ENCODE data around the gene KATNB1. TPM values are rescaled to one million over a fixed set of nuclear protein-coding genes. Genes with fewer than 3 reads are reported as not detected.

Gene KATNB1
- polyA plus RNA-seq: 16.2 TPM
- long read RNA-seq, donor 1: 0 reads
- long read RNA-seq, donor 2, partial matches to known transcripts: 0 of 2 reads
- long read RNA-seq, donor 2, other reads (novel, unspliced or antisense): 0 of 2 reads
- long read RNA-seq, donor 3: 0 reads
- long read RNA-seq, donor 4: 0 reads
- long read RNA-seq, donor 5, partial matches to known transcripts: 0 of 2 reads
- long read RNA-seq, donor 5, other reads (novel, unspliced or antisense): 0 of 2 reads
- long read RNA-seq, donor 6: 0 reads
- long read RNA-seq, donor 7: 0 reads
- long read RNA-seq, donor 8: 0 reads
- long read RNA-seq, donor 9: 0 reads
- long read RNA-seq, donor 10, partial matches to known transcripts: 0 of 1 reads
- long read RNA-seq, donor 10, other reads (novel, unspliced or antisense): 0 of 1 reads
- long read RNA-seq, donor 11, partial matches to known transcripts: 0 of 1 reads
- long read RNA-seq, donor 11, other reads (novel, unspliced or antisense): 0 of 1 reads

- 5% methylated on average over 6 of the region's 35 CpGs for WGBS (ENCODE audit: insufficient coverage, low lambda C conversion rate)
Measured at GRCh38 chr16:57735755-57736418, at the start of gene KATNB1. Gene KATNB1, plus strand, starts transcription at chr16:57735770. Its CDS starts 1,474 bp downstream, at chr16:57737244.

GRCh38 chr16:57686577-57686976, 49.0 kb upstream of the KATNB1 start:
- H3K9me3 ChIP-seq (ENCODE audit: control insufficient read depth, low read depth, low read length): no peaks in the 10 kb centered on the region
- no peak for DNase-seq
- H3K27ac ChIP-seq (ENCODE audit: low read length): no peak overlapping the region
- H3K36me3 ChIP-seq (ENCODE audit: control insufficient read depth, insufficient read depth, low read length): no peaks in the 10 kb centered on the region
- H3K27me3 ChIP-seq (ENCODE audit: control insufficient read depth, insufficient read depth, low read length): no peaks in the 10 kb centered on the region
- H3K4me3 ChIP-seq (ENCODE audit: low read length): no peak overlapping the region
- H3K4me1 ChIP-seq (ENCODE audit: control insufficient read depth, insufficient read depth, low read length): peaks cover 6% of the 10 kb centered on the region
- WGBS (ENCODE audit: insufficient coverage, low lambda C conversion rate): no CpG with 5 or more reads among the region's 4 CpGs

More at GRCh38 chr16:57735755-57736418, at the start of gene KATNB1:
- H3K36me3 ChIP-seq (ENCODE audit: control insufficient read depth, insufficient read depth, low read length): peaks cover 4% of the 10 kb centered on the region
- no peaks in the 10 kb centered on the region for H3K9me3 ChIP-seq (ENCODE audit: control insufficient read depth, low read depth, low read length)
- DNase-seq: no peak
- H3K27ac ChIP-seq (ENCODE audit: low read length): peak within 1 kb of the TSS; percentile 78
- H3K27me3 ChIP-seq (ENCODE audit: control insufficient read depth, insufficient read depth, low read length): no peaks in the 10 kb centered on the region
- peak within 1 kb of the TSS; percentile 76 for H3K4me3 ChIP-seq (ENCODE audit: low read length)
- peaks cover 13% of the 10 kb centered on the region for H3K4me1 ChIP-seq (ENCODE audit: control insufficient read depth, insufficient read depth, low read length)

GRCh38 chr16:57687363-57687929, 48.1 kb upstream of the KATNB1 start:
- no peaks in the 10 kb centered on the region for H3K36me3 ChIP-seq (ENCODE audit: control insufficient read depth, insufficient read depth, low read length)
- H3K27ac ChIP-seq (ENCODE audit: low read length): no peak overlapping the region
- no peaks in the 10 kb centered on the region for H3K9me3 ChIP-seq (ENCODE audit: control insufficient read depth, low read depth, low read length)
- H3K27me3 ChIP-seq (ENCODE audit: control insufficient read depth, insufficient read depth, low read length): no peaks in the 10 kb centered on the region
- 17% methylated on average over 1 of the region's 3 CpGs for WGBS (ENCODE audit: insufficient coverage, low lambda C conversion rate)
- H3K4me1 ChIP-seq (ENCODE audit: control insufficient read depth, insufficient read depth, low read length): peaks cover 6% of the 10 kb centered on the region
- no peak overlapping the region for H3K4me3 ChIP-seq (ENCODE audit: low read length)
- peak in 1 of 2 donors; percentile 55 for DNase-seq

GRCh38 chr16:57688487-57688986, 47.0 kb upstream of the KATNB1 start:
- WGBS (ENCODE audit: insufficient coverage, low lambda C conversion rate): no CpG with 5 or more reads among the region's 4 CpGs
- Histone ChIP-seq H3K27me3 (ENCODE audit: control insufficient read depth, insufficient read depth, low read length) (no peaks in the 10 kb centered on the region), H3K9me3 (ENCODE audit: control insufficient read depth, low read depth, low read length) (no peaks in the 10 kb centered on the region), H3K4me1 (ENCODE audit: control insufficient read depth, insufficient read depth, low read length) (peaks cover 6% of the 10 kb centered on the region), H3K4me3 (ENCODE audit: low read length) (no peak overlapping the region), H3K36me3 (ENCODE audit: control insufficient read depth, insufficient read depth, low read length) (no peaks in the 10 kb centered on the region), H3K27ac (ENCODE audit: low read length) (no peak overlapping the region)
- DNase-seq: no peak

GRCh38 chr16:57688987-57689761, 46.4 kb upstream of the KATNB1 start:
- no peak overlapping the region for H3K27ac ChIP-seq (ENCODE audit: low read length)
- H3K36me3 ChIP-seq (ENCODE audit: control insufficient read depth, insufficient read depth, low read length): no peaks in the 10 kb centered on the region
- H3K9me3 ChIP-seq (ENCODE audit: control insufficient read depth, low read depth, low read length): no peaks in the 10 kb centered on the region
- DNase-seq: no peak
- H3K27me3 ChIP-seq (ENCODE audit: control insufficient read depth, insufficient read depth, low read length): no peaks in the 10 kb centered on the region
- no CpG with 5 or more reads among the region's 15 CpGs for WGBS (ENCODE audit: insufficient coverage, low lambda C conversion rate)
- no peak overlapping the region for H3K4me3 ChIP-seq (ENCODE audit: low read length)
- H3K4me1 ChIP-seq (ENCODE audit: control insufficient read depth, insufficient read depth, low read length): peaks cover 6% of the 10 kb centered on the region

GRCh38 chr16:57689762-57690558, 45.6 kb upstream of the KATNB1 start:
- Histone ChIP-seq H3K27ac (ENCODE audit: low read length) (no peak overlapping the region), H3K4me1 (ENCODE audit: control insufficient read depth, insufficient read depth, low read length) (peaks cover 11% of the 10 kb centered on the region), H3K9me3 (ENCODE audit: control insufficient read depth, low read depth, low read length) (no peaks in the 10 kb centered on the region), H3K36me3 (ENCODE audit: control insufficient read depth, insufficient read depth, low read length) (no peaks in the 10 kb centered on the region), H3K27me3 (ENCODE audit: control insufficient read depth, insufficient read depth, low read length) (no peaks in the 10 kb centered on the region), H3K4me3 (ENCODE audit: low read length) (no peak overlapping the region)
- 60% methylated on average over 3 of the region's 13 CpGs for WGBS (ENCODE audit: insufficient coverage, low lambda C conversion rate)
- peak in 1 of 2 donors; percentile 27 for DNase-seq

GRCh38 chr16:57690782-57691471, 44.6 kb upstream of the KATNB1 start:
- Histone ChIP-seq H3K4me3 (ENCODE audit: low read length) (no peak overlapping the region), H3K36me3 (ENCODE audit: control insufficient read depth, insufficient read depth, low read length) (no peaks in the 10 kb centered on the region), H3K4me1 (ENCODE audit: control insufficient read depth, insufficient read depth, low read length) (peaks cover 11% of the 10 kb centered on the region), H3K9me3 (ENCODE audit: control insufficient read depth, low read depth, low read length) (no peaks in the 10 kb centered on the region), H3K27me3 (ENCODE audit: control insufficient read depth, insufficient read depth, low read length) (no peaks in the 10 kb centered on the region), H3K27ac (ENCODE audit: low read length) (no peak overlapping the region)
- DNase-seq: no peak
- 86% methylated on average over 1 of the region's 4 CpGs for WGBS (ENCODE audit: insufficient coverage, low lambda C conversion rate)

GRCh38 chr16:57692636-57693035, 42.9 kb upstream of the KATNB1 start:
- Histone ChIP-seq H3K4me3 (ENCODE audit: low read length) (no peak overlapping the region), H3K27me3 (ENCODE audit: control insufficient read depth, insufficient read depth, low read length) (no peaks in the 10 kb centered on the region), H3K36me3 (ENCODE audit: control insufficient read depth, insufficient read depth, low read length) (no peaks in the 10 kb centered on the region), H3K27ac (ENCODE audit: low read length) (no peak overlapping the region), H3K4me1 (ENCODE audit: control insufficient read depth, insufficient read depth, low read length) (peaks cover 11% of the 10 kb centered on the region), H3K9me3 (ENCODE audit: control insufficient read depth, low read depth, low read length) (no peaks in the 10 kb centered on the region)
- DNase-seq: no peak
- WGBS (ENCODE audit: insufficient coverage, low lambda C conversion rate): no CpG with 5 or more reads among the region's 2 CpGs

GRCh38 chr16:57693550-57693949, 42.0 kb upstream of the KATNB1 start:
- Histone ChIP-seq H3K36me3 (ENCODE audit: control insufficient read depth, insufficient read depth, low read length) (no peaks in the 10 kb centered on the region), H3K27me3 (ENCODE audit: control insufficient read depth, insufficient read depth, low read length) (no peaks in the 10 kb centered on the region), H3K4me1 (ENCODE audit: control insufficient read depth, insufficient read depth, low read length) (peaks cover 11% of the 10 kb centered on the region), H3K27ac (ENCODE audit: low read length) (no peak overlapping the region), H3K4me3 (ENCODE audit: low read length) (no peak overlapping the region), H3K9me3 (ENCODE audit: control insufficient read depth, low read depth, low read length) (no peaks in the 10 kb centered on the region)
- no CpG with 5 or more reads among the region's 4 CpGs for WGBS (ENCODE audit: insufficient coverage, low lambda C conversion rate)
- no peak for DNase-seq
